HL-60 (cell line): ENCODE results near the gene MEGF10.

Experiments
- DNase-seq, 2 experiments: peaks; one replicate each; pipeline ENCODE4 v3.0.0-alpha.2; 2010 to 2020; ENCODE audit warnings: low read depth in 1 of 2, low spot score in 1 of 2
- H3K27ac ChIP-seq: fragments of 250-450 bp; sonication (Bioruptor Pico); replicated peaks from 2 replicates; pipeline ENCODE4 v1.5.1; 2020; ENCODE audit warnings: mild to moderate bottlenecking, moderate library complexity
- H3K27me3 ChIP-seq: fragments of 250-450 bp; sonication (Bioruptor Pico); 2 replicates; pipeline ENCODE4 v1.5.1; 2021; ENCODE audit warnings: mild to moderate bottlenecking, moderate library complexity; ENCODE audit not compliant: insufficient read depth, poor library complexity, severe bottlenecking
- H3K4me3 ChIP-seq: replicated peaks from 2 replicates; pipeline ENCODE4 v1.5.1; 2011; ENCODE audit warnings: mild to moderate bottlenecking, control low read depth, low read length; ENCODE audit not compliant: insufficient read depth
- GABPA ChIP-seq: IDR thresholded peaks from 2 replicates; pipeline ENCODE4 v1.6.1; 2012; ENCODE audit warnings: low read depth
- POLR2AphosphoS5 ChIP-seq: IDR thresholded peaks from 2 replicates; pipeline ENCODE4 v1.6.1; 2012; ENCODE audit warnings: low read depth
- SPI1 ChIP-seq: IDR thresholded peaks from 2 replicates; pipeline ENCODE4 v1.6.1; 2012; ENCODE audit warnings: low read depth, mild to moderate bottlenecking, borderline replicate concordance
- TF ChIP-seq, protein P1 (sequence below): IDR thresholded peaks from 2 replicates; pipeline ENCODE4 v1.6.1; 2012; ENCODE audit warnings: low read depth; ENCODE audit not compliant: insufficient replicate concordance
- TF ChIP-seq, protein P2 (sequence below): IDR thresholded peaks from one replicate; pipeline ENCODE4 v1.5.1; 2011; ENCODE audit warnings: low read length, control low read depth, inconsistent platforms; ENCODE audit not compliant: insufficient read depth

The MEGF10 gene

DNA sequence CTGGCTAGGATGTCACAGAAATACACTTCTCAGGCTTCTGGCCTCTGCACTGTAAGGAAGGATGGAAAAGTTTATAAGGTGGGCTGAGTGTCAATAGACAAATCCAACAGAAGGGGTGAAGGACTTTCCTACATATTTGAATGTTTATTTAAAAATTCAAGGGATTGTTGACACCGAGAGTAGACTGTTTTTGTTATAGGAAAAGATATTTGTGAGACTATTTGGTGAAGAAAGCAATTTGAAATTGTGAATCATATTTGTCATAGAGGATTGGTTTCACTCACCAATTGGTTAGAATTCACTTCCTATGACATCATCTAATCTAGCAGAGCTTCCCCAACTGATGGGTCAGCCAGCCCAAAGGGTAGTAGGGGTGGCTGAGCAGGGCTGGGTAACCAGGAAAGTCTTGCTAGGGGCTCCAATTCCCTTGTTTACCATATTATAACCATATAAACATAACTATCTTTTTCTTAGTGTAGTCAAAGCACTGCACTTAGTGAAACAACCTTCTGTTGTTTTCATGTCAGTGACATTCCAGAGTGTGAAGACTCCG is 14.9 kb upstream of the MEGF10 start:
- DNase-seq = no peak
- Histone ChIP-seq H3K4me3 (no peak overlapping the region), H3K27ac (no peak overlapping the region), H3K27me3 (no peaks in the 10 kb centered on the region)
- TF ChIP-seq POLR2AphosphoS5 (no peak), SPI1 (no peak)

DNA sequence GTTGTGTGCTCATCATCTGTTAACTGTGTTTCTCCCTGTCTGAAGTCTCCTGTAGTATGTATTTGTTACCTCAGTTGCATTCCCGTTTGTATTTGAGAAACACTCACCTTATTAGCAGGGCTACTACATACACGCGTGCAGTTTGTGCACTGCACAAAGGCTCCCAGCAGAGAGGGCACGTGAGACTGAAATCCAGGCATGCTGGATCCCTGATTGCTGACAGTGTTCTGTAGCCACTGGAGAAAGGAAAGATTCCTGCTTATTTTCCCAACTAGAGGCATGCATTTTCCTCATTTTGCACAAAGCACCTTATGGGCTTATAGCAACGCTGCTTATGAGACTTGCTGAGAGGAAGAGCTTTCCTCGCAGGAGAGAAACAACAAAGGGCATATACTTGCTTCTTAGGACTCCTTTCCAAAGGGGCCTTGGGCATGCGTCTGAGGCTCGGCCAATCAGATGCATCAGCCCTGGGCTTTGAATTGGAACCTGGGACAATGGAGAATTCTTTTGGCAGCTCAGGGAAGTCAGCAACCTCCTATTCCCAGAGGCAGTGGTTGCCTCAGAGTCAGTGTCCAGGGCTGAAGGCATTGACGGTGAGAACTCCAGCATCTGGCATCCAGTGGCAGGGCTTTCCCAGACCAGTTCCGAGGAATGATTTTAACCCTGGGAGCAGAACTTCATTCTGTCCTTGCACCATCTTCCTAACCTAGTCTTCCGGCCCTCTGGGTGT is 9.9 kb upstream of the MEGF10 start:
- Histone ChIP-seq H3K27ac (no peak overlapping the region), H3K4me3 (no peak overlapping the region), H3K27me3 (no peaks in the 10 kb centered on the region)
- no peak for DNase-seq
- TF ChIP-seq, protein P1, sequence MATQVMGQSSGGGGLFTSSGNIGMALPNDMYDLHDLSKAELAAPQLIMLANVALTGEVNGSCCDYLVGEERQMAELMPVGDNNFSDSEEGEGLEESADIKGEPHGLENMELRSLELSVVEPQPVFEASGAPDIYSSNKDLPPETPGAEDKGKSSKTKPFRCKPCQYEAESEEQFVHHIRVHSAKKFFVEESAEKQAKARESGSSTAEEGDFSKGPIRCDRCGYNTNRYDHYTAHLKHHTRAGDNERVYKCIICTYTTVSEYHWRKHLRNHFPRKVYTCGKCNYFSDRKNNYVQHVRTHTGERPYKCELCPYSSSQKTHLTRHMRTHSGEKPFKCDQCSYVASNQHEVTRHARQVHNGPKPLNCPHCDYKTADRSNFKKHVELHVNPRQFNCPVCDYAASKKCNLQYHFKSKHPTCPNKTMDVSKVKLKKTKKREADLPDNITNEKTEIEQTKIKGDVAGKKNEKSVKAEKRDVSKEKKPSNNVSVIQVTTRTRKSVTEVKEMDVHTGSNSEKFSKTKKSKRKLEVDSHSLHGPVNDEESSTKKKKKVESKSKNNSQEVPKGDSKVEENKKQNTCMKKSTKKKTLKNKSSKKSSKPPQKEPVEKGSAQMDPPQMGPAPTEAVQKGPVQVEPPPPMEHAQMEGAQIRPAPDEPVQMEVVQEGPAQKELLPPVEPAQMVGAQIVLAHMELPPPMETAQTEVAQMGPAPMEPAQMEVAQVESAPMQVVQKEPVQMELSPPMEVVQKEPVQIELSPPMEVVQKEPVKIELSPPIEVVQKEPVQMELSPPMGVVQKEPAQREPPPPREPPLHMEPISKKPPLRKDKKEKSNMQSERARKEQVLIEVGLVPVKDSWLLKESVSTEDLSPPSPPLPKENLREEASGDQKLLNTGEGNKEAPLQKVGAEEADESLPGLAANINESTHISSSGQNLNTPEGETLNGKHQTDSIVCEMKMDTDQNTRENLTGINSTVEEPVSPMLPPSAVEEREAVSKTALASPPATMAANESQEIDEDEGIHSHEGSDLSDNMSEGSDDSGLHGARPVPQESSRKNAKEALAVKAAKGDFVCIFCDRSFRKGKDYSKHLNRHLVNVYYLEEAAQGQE = no peak
- TF ChIP-seq SPI1 = no peak
- no peak for TF ChIP-seq GABPA
- TF ChIP-seq POLR2AphosphoS5 = no peak
- TF ChIP-seq, protein P2, sequence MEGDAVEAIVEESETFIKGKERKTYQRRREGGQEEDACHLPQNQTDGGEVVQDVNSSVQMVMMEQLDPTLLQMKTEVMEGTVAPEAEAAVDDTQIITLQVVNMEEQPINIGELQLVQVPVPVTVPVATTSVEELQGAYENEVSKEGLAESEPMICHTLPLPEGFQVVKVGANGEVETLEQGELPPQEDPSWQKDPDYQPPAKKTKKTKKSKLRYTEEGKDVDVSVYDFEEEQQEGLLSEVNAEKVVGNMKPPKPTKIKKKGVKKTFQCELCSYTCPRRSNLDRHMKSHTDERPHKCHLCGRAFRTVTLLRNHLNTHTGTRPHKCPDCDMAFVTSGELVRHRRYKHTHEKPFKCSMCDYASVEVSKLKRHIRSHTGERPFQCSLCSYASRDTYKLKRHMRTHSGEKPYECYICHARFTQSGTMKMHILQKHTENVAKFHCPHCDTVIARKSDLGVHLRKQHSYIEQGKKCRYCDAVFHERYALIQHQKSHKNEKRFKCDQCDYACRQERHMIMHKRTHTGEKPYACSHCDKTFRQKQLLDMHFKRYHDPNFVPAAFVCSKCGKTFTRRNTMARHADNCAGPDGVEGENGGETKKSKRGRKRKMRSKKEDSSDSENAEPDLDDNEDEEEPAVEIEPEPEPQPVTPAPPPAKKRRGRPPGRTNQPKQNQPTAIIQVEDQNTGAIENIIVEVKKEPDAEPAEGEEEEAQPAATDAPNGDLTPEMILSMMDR = no peak

DNA sequence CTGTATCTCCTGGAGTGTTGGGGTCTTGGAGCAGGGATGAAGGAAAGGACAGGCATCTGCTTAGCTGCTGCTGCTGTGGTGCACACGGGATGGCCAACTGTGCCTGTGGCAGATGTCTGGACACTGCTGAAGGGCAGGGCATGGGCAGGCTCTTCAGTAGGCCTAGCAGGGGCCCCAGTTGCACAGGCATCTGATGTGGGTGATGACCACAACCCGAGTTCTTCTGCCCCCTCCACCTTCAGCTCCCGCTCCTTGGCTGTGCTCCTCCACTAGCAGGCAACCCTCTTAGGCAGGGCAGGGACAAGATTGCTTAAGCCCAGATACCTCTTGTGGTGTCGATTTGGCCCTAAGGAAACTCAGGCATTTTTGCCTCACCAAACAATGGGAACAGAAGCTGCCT is 9.0 kb upstream of the MEGF10 start:
- TF ChIP-seq POLR2AphosphoS5 (no peak), SPI1 (no peak), GABPA (no peak)
- TF ChIP-seq, protein P1 = no peak
- TF ChIP-seq, protein P2 = no peak
- no peak for DNase-seq
- H3K27me3 ChIP-seq = no peaks in the 10 kb centered on the region

DNA sequence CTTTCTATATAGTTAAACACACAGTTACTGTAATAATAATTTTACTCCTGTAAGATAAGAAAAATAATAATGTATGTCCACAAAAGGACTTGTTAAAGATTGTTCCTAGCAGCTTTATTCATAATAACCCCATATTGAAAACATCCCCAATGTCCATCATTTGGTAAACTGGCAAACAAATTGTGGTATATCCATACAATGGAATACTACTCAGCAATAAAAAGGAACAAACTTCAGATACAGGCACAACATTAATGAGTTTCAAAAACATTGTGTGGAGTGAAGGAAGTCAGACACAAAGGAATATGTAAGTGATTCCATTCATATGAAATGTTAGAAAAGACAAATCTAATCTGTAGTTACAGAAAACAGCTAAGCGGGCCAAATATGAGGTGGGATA is 1.9 kb upstream of the MEGF10 start:
- TF ChIP-seq POLR2AphosphoS5 (no peak), GABPA (no peak), SPI1 (no peak)
- TF ChIP-seq, protein P2 = no peak
- TF ChIP-seq, protein P1 = no peak
- Histone ChIP-seq H3K27ac (no peak overlapping the region), H3K27me3 (peaks cover 2% of the 10 kb centered on the region), H3K4me3 (no peak overlapping the region)
- no peak for DNase-seq

More for the DNA sequence above, 9.0 kb upstream of the MEGF10 start:
- H3K4me3 ChIP-seq = no peak overlapping the region
- H3K27ac ChIP-seq = no peak overlapping the region
